Lung (tissue), 12 donors: Measurements from ENCODE around the gene FLVCR1. TPM values are rescaled to one million over a fixed set of nuclear protein-coding genes. Genes with fewer than 3 reads are reported as not detected.

ENCODE experiments used
- ATAC-seq: fragments of 200-7000 bp; cut with Tn5 transposase; one replicate; pipeline ENCODE4 v1.9.1; 2020; ENCODE audit warnings: moderate number of reproducible peaks; ENCODE audit not compliant: insufficient read depth, low FRiP score
- DNase-seq, 3 donors: peaks; one replicate each; pipeline ENCODE4 v3.0.0-alpha.2; 2013 to 2017
- H3K27ac ChIP-seq, 2 donors: one replicate each; pipeline ENCODE4 v1.5.1; 2013; ENCODE audit warnings: mild to moderate bottlenecking in 2 of 2, moderate library complexity in 2 of 2, control low read depth in 1 of 2, inconsistent platforms in 1 of 2, low read depth in 1 of 2, low read length in 1 of 2
- H3K27me3 ChIP-seq, 3 donors: one replicate each; pipeline ENCODE4 v1.5.1; 2013; ENCODE audit warnings: low read length in 2 of 3; ENCODE audit not compliant: control insufficient read depth in 3 of 3, insufficient read depth in 3 of 3
- H3K36me3 ChIP-seq, 4 donors: one replicate each; pipeline ENCODE4 v1.5.1; 2013; ENCODE audit warnings: low read length in 4 of 4, mild to moderate bottlenecking in 1 of 4, moderate library complexity in 1 of 4; ENCODE audit not compliant: control insufficient read depth in 4 of 4, insufficient read depth in 4 of 4
- H3K4me1 ChIP-seq, 5 donors: one replicate each; pipeline ENCODE4 v1.5.1; 2013; ENCODE audit warnings: low read length in 5 of 5, mild to moderate bottlenecking in 2 of 5, moderate library complexity in 1 of 5; ENCODE audit not compliant: control insufficient read depth in 5 of 5, insufficient read depth in 5 of 5
- H3K4me3 ChIP-seq: one replicate; pipeline ENCODE4 v1.5.1; 2013; ENCODE audit warnings: mild to moderate bottlenecking, control low read depth, moderate library complexity
- H3K9ac ChIP-seq, 2 donors: one replicate each; pipeline ENCODE4 v1.5.1; 2013; ENCODE audit warnings: low read length in 2 of 2, control low read depth in 1 of 2; ENCODE audit not compliant: insufficient read depth in 1 of 2
- H3K9me3 ChIP-seq, 4 donors: one replicate each; pipeline ENCODE4 v1.5.1; 2013; ENCODE audit warnings: low read length in 3 of 4, mild to moderate bottlenecking in 1 of 4, moderate library complexity in 1 of 4; ENCODE audit not compliant: control insufficient read depth in 4 of 4, insufficient read depth in 3 of 4
- CTCF ChIP-seq: IDR thresholded peaks from 2 replicates; pipeline ENCODE4 v1.5.1; 2012; ENCODE audit warnings: mild to moderate bottlenecking; ENCODE audit errors: control extremely low read depth, extremely low read depth
- WGBS, 2 donors: extraction: QIAGEN DNeasy Blood & Tissue Kit; methylation state at CpG; one replicate each; pipeline ENCODE4 v1.1.7; 2013; 5-methylcytosine and 5-hydroxymethylcytosine counted together
- polyA plus RNA-seq, 2 donors: library from polyadenylated mRNA; stranded (reverse); fragments of 200-250 nt; gene quantifications; one replicate each; pipeline ENCODE4 v1.2.1, GENCODE V29; 2013
- total RNA-seq, 2 donors: library from RNA; depleted of rRNA in 1 of 2; stranded (reverse); fragments of >200 nt in 1 of 2; gene quantifications; one replicate each; pipeline ENCODE4 v1.2.1, GENCODE V29; 2014 to 2021
- donor health status: control.
- donor health status: control.
- donor health status: Bipolar disorder and iron deficiency.
- donor health status: healthy.
- donor health status: DM: yes; HTN: yes; CAD: no.

The FLVCR1 gene
- total and polyA plus RNA-seq, 4 donors = 4.5 to 17.4 (median 6.6) TPM

GRCh38 chr1:212871976-212872375 lies 13.9 kb downstream of the FLVCR1 start:
- 100% methylated on average over 1 of the region's 1 CpG for WGBS, 2 donors
- Histone ChIP-seq H3K9me3 (no peaks in the 10 kb centered on the region), H3K4me3 (no peak overlapping the region), H3K36me3 (peaks cover 3 to 26% (median 10%) of the 10 kb centered on the region in 4 donors), H3K27me3 (no peaks in the 10 kb centered on the region), H3K27ac (no peak overlapping the region), H3K4me1 (no peaks in the 10 kb centered on the region), H3K9ac (no peak overlapping the region)
- ATAC-seq (no peak), DNase-seq (no peak)
- TF ChIP-seq CTCF = no peak

GRCh38 chr1:212873518-212873917 lies 15.4 kb downstream of the FLVCR1 start:
- no peak overlapping the region for H3K9ac ChIP-seq
- no peaks in the 10 kb centered on the region for H3K4me1 ChIP-seq
- no peak overlapping the region for H3K4me3 ChIP-seq
- no peak for TF ChIP-seq CTCF
- ATAC-seq (no peak), DNase-seq (no peak)
- no peak overlapping the region for H3K27ac ChIP-seq
- no peaks in the 10 kb centered on the region for H3K27me3 ChIP-seq
- peaks cover 6 to 29% (median 12%) of the 10 kb centered on the region in 4 donors for H3K36me3 ChIP-seq
- 73 to 79% methylated on average over 2 of the region's 2 CpGs for WGBS, 2 donors
- no peaks in the 10 kb centered on the region for H3K9me3 ChIP-seq

GRCh38 chr1:212878418-212878817 lies 20.3 kb downstream of the FLVCR1 start:
- no peak for TF ChIP-seq CTCF
- 98 to 99% methylated on average over 6 of the region's 6 CpGs for WGBS, 2 donors
- Histone ChIP-seq H3K36me3 (peaks cover 6 to 18% (median 9%) of the 10 kb centered on the region in 4 donors), H3K27me3 (no peaks in the 10 kb centered on the region), H3K27ac (no peak overlapping the region), H3K4me1 (no peaks in the 10 kb centered on the region), H3K4me3 (no peak overlapping the region), H3K9me3 (no peaks in the 10 kb centered on the region), H3K9ac (no peak overlapping the region)
- DNase-seq (no peak), ATAC-seq (no peak)
